T-helper 2 cell (primary cell): Measurements from ENCODE around the gene SERPINE3.

ENCODE experiments used
- DNase-seq, 5 experiments: peaks; one replicate each; pipeline versions ENCODE4 v3.0.0 to v3.0.0-alpha.2; 2012 to 2022
- total RNA-seq, 2 donors: gene quantifications; one replicate each; lab custom pipeline; 2026; lab: John Stamatoyannopoulos, UW

The SERPINE3 gene
- total RNA-seq = 0 reads per million in 2 donors

- no peak for DNase-seq
Observed at GRCh38 chr13:51339354-51339753, at the start of gene SERPINE3. TSS of gene SERPINE3 (plus strand) at chr13:51339691. CDS start at chr13:51341092, 1,401 bp downstream.

GRCh38 chr13:51291341-51291740, 48.1 kb upstream of the SERPINE3 start:
- no peak for DNase-seq

GRCh38 chr13:51292000-51292565, 47.4 kb upstream of the SERPINE3 start:
- DNase-seq = no peak

GRCh38 chr13:51297556-51297955, 41.9 kb upstream of the SERPINE3 start:
- no peak for DNase-seq

GRCh38 chr13:51298812-51299211, 40.7 kb upstream of the SERPINE3 start:
- DNase-seq = no peak

DNA sequence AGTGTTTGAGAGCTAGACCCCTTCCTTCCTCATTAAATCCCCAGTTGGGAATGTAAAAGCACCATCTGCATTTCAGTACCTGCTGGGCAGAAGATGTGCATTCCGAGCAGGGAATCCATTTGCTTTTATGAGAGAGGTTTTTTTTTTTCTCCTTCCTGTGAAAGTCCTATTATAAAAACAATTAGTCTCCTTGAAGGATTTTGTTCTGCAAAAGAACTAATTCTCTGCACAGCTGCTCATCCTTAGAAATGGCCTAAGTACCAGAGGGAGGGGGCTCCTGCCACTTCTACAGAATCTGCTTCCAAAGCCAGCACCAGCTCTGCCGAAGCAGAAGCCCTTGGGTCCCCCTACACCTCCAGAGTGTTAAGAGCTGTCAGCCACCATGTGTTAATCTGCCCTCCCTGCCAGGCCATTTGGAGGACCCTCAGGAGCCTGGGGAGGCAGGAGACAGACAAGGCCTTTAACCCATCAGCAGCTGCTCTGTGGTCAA, 36.4 kb upstream of the SERPINE3 start:
- DNase-seq = no peak

GRCh38 chr13:51303882-51304281, 35.6 kb upstream of the SERPINE3 start:
- no peak for DNase-seq

- no peak for DNase-seq
Observed at GRCh38 chr13:51305271-51305967, 34.1 kb upstream of the SERPINE3 start.

DNA sequence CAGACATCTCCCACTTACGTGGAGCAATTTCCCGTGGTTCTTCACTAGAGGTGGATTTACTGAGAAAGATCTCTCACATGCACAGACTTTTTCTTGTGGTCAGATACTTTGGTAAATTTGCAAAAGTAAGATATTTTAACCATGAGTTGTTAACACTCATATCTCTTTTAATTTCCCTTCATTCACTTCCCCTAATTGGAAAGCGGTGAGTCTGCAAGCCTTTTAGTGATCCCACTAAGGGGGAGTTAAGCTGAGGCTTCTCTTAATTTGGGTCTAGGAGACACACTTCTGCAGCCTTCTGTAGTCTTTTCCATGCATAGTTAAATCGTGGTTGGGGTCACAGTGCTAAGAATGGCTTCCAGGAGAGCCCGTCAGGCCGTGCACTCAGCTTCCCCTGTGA, 30.7 kb upstream of the SERPINE3 start:
- DNase-seq = no peak

- DNase-seq = no peak
Observed at GRCh38 chr13:51311231-51311630, 28.3 kb upstream of the SERPINE3 start.

DNA sequence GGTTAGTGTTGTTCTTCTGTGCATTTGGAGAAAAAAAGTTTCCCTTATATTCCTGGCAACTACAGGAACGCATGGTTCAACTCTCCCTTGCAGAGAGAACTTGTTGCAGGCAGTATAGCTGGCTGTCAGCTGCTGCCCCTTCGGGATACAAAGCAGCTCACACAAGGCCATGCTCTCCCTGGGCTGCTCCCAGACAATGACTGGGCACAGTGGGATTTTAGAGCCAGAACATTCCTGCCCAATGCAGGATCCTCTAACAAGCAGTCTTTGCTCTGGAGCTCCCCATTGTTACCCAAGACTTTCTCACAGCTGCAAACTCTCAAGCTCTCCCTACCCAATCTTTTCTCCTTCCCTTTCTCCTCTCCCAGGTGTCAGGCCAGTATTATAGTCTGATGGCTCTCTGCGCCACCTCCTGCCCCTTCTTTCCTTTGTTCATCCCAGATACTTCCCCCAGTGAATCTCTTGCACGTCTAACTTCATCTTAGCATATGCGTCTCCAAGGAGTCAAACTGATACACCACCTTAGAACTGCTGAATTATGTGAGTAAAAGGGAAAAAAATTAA, 27.5 kb upstream of the SERPINE3 start:
- no peak for DNase-seq

DNA sequence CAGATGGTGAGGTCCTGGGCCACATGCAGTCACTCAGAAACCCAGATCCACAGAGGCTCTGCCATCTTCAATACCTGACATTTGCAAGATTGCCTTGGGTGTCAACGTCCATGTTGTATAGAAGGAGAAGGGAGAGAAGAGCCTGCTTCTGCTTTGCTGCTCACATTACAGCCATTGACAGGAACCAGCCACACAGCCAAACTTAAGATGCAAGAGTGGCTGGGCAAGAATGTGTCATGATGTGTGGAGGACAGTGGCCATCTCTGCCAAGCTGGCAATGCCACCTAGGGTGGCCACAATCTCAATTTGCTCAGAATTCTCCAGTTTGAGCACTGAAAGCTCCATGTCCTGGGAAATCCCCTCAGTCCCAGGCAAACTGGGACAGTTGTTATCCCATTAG, 25.9 kb upstream of the SERPINE3 start:
- no peak for DNase-seq

DNA sequence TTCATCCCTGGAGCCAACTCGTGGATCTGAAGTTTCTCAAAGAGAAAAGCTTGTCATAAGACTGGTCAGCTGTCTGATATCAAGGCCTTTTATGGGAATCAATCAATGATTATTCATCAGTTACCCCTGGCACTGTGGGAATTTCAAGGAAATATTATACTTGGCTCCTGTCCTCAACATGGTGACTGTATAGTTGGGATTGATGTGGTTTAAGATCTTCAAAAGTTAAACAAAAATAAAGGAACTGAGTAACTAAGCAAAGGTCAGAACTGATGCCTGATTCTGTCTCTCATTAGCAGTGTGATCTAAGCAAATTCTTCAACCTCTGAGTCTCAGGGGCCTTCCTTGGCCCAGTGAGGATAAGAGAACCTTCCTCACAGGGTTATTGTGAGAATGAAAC, 22.2 kb upstream of the SERPINE3 start:
- no peak for DNase-seq

DNA sequence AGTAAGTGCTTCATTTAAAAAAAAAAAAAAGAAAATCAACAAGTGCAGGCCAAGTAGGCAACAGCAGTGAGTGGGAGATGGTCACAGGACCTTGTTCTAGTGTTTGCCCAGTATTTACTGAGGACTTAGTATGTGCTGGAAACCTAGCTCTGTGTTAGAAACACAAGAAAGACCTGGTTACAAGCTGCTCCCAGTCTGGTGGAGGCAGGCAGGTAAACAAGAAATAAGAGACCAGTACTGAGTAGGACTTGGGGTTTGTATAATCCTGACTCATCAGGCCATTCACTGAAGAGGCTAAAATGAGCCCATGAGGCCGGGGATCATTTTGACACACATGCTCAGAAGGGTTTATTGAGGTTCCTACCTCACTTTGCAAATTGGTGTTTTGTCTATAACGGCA, 21.5 kb upstream of the SERPINE3 start:
- no peak for DNase-seq

GRCh38 chr13:51318876-51319275, 20.6 kb upstream of the SERPINE3 start:
- no peak for DNase-seq

DNA sequence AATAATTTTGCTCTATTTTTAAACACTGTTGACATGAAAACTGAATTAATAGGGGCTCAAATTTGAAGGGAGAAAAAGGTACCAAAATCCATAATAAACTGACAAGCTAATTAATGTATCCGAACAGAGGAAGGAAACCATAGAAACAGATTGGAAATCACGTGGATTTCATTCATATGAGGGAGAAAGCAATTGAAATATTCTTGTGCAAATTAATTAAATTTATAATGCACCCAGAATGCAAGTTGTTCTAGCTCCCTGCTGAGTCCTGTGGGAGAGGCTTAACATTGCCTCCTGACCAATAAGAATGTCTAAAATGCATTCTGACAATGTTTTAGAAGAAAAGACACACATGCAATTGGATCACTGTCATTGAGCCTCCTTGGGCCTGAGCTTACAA, 17.7 kb upstream of the SERPINE3 start:
- no peak for DNase-seq

DNA sequence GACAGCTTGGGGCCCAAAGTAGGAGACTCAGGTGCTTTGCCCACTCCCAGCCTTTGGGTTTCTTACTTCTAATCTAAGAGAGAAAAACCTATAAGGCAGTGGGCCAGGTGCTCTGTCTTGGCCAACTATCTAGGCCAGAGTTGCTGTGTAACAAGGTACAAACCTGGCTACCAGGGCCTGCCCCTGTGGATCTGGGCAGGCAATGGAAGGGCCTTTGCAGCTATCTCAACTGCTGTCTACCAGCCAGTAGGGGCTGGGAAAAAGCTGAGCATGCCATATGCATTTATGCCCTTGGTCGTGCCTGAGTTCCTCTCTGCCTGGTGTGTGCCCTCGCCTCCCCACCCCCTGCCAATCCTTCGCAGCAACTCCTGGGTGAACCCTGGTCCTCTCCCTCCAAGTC, 16.7 kb upstream of the SERPINE3 start:
- DNase-seq = no peak

- DNase-seq = no peak
Observed at GRCh38 chr13:51323824-51324511, 15.5 kb upstream of the SERPINE3 start.

DNA sequence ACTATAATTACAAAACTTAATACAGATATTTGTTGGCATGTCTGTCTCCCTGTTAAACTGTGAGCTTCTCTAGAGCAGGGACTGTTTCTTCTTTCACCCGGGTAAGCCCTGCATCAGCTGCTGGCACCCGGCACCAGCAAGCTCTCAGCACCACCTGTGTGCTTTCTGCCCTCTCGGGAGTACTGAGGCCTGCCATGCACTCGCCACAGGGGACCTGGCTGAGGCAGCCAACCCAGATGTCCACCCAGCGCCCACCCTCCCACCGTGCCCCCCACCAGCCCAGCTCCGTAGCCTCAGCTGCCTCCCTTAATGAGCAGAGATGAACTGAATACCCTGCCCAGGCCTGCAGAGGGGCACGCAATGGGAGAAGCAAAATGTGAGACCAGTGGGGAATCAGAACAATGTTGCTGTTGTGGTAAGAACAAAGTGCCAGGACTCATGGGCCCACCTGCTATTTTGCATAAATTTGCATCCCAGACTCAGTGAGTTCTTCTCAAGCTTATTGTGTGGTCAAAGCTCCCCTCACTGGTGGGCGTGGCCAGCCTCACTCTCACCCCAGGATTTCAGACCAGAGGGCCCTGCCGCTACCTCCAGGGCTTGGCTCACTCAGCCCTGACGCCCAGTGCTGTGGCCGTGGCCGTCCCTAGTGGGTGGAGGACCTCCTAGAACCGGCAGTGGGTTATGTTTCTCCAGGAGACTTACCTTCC, 14.6 kb upstream of the SERPINE3 start:
- no peak for DNase-seq

DNA sequence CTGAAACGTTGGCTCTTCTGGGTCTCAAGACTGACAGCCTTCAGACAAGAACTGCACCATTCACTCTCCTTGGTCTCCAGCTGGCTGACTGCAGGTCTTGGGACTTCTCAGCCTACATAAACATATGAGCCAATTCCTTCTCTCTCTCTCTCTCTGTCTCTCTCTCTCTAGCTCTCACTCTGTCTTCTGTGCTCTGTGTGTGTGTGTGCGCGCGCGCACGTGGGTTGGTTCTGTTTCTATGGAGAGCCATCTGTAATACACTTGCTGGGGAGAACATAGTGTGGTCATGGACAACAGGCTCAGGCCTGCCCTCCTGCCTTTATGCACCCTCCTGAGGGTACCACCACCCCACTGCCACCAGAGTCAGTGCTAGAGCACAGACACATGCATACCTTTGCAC, 13.7 kb upstream of the SERPINE3 start:
- no peak for DNase-seq

DNA sequence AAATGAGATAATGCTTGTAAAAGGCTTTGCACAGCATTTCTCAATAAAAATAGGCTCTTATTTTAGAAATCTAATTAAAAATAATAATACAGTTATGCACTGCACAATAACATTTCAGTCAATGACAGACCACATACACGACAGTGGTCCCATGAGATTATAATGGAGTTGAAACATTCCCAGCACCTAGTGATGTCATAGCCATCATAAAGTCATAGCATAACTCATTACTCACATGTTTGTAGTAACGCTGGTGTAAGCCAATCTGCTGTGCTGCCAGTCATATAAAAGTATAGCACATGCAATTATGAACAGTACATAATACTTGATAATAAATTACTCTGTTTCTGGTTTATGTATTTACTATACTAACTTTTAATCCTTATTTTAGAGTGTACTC, 12.7 kb upstream of the SERPINE3 start:
- DNase-seq = no peak

GRCh38 chr13:51327961-51328360, 11.5 kb upstream of the SERPINE3 start:
- DNase-seq = no peak

DNA sequence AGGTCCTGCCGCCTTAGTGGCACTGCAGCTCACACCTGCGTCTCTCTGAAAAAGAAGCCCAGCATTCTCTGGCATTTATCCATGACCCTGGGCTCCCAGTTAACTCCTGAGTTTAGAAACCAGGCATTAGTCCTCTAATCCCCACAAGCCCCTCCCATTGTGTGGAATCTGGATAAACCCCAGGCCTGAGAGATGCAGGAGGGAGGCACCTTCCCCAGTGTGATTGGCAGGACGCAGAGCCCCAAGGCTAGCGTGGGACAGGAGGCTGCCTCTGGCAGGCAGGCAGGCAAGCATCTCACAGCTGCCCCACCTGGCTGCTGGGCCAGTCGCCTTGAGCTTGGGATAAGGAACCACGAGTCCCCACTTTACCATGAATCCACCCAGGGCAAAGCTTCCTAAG, 11.0 kb upstream of the SERPINE3 start:
- DNase-seq = no peak
